ENCODE measurements around the gene ZSCAN29. TPM values are rescaled to one million over a fixed set of nuclear protein-coding genes. Genes with fewer than 3 reads are reported as not detected.

ZSCAN29 gene
- total RNA-seq, 2 experiments from 2014 or later = 7.1 to 7.4 TPM

GRCh38 chr15:43360821-43361220 lies 10.0 kb downstream of the ZSCAN29 start:
- intact Hi-C loops (cut with DNase I, micrococcal nuclease) = no loop called here
- CTCF ChIA-PET = no interaction called here
- no peak overlapping the region for H3K4me3 Mint-ChIP-seq

GRCh38 chr15:43352693-43353382 lies 18.0 kb downstream of the ZSCAN29 start:
- Mint-ChIP-seq H3K4me3 (no peak overlapping the region), H3K27ac (no peak overlapping the region), H3K27me3 (no peaks in the 10 kb centered on the region), H3K4me1 (ENCODE audit: low read depth) (peaks cover 24% of the 10 kb centered on the region), H3K9me3 (no peaks in the 10 kb centered on the region), H3K36me3 (ENCODE audit: low read depth) (peaks cover 20% of the 10 kb centered on the region)
- ATAC-seq (ENCODE audit: poor library complexity) (no peak), DNase-seq (no peak)
- ChIA-PET POLR2A (interaction anchor here (0.7 kb wide), 1 partner anchor 418 kb away, joined by 3 read pairs; no protein-coding TSS in a partner anchor), CTCF (interaction anchor here (0.7 kb wide), 1 partner anchor 169 kb away, joined by 3 read pairs; no protein-coding TSS in a partner anchor)
- intact Hi-C loops (cut with DNase I, micrococcal nuclease) = no loop called here
- Histone ChIP-seq H3K27ac (ENCODE audit: low read depth in 1 of 2, low read length in 2 of 2) (no peak overlapping the region), H3K9me3 (ENCODE audit: control insufficient read depth in 1 of 2, insufficient read depth in 1 of 2, low read length in 2 of 2) (peaks cover 0 to 5% of the 10 kb centered on the region in 2 experiments), H3K36me3 (ENCODE audit: insufficient read depth, low read length) (peaks cover 6% of the 10 kb centered on the region), H3K27me3 (ENCODE audit: control insufficient read depth in 1 of 2, insufficient read depth in 2 of 2, low read length in 2 of 2) (no peaks in the 10 kb centered on the region), H3K4me1 (ENCODE audit: insufficient read depth, low read length) (peaks cover 12% of the 10 kb centered on the region), H3K4me3 (ENCODE audit: low read length) (no peak overlapping the region)
- TF ChIP-seq CTCF (IDR thresholded peaks at IDR 0.05) = no peak

More at GRCh38 chr15:43360821-43361220, 10.0 kb downstream of the ZSCAN29 start:
- H3K27me3 ChIP-seq (ENCODE audit: control insufficient read depth in 1 of 2, insufficient read depth in 2 of 2, low read length in 2 of 2) = no peaks in the 10 kb centered on the region
- TF ChIP-seq CTCF (IDR thresholded peaks at IDR 0.05) = no peak
- ATAC-seq (ENCODE audit: poor library complexity) = no peak
- Mint-ChIP-seq H3K9me3 (peaks cover 20% of the 10 kb centered on the region), H3K4me1 (ENCODE audit: low read depth) (no peaks in the 10 kb centered on the region), H3K36me3 (ENCODE audit: low read depth) (peaks cover 82% of the 10 kb centered on the region), H3K27me3 (no peaks in the 10 kb centered on the region), H3K27ac (no peak overlapping the region)
- peaks cover 25 to 58% of the 10 kb centered on the region in 2 experiments for H3K9me3 ChIP-seq (ENCODE audit: control insufficient read depth in 1 of 2, insufficient read depth in 1 of 2, low read length in 2 of 2)
- no peak for DNase-seq
- POLR2A ChIA-PET = interaction anchor here (1.1 to 3.1 kb wide), 2 partner anchors 10 to 20 kb away, joined by 3 to 12 read pairs; partner anchors contain the start of genes TUBGCP4 and ZSCAN29
- peaks cover 33% of the 10 kb centered on the region for H3K36me3 ChIP-seq (ENCODE audit: insufficient read depth, low read length)
- no peak overlapping the region for H3K27ac ChIP-seq (ENCODE audit: low read depth in 1 of 2, low read length in 2 of 2)
- no peaks in the 10 kb centered on the region for H3K4me1 ChIP-seq (ENCODE audit: insufficient read depth, low read length)
- no peak overlapping the region for H3K4me3 ChIP-seq (ENCODE audit: low read length)

GRCh38 chr15:43347114-43347513 lies 23.7 kb downstream of the ZSCAN29 start:
- Mint-ChIP-seq H3K4me3 (no peak overlapping the region), H3K36me3 (ENCODE audit: low read depth) (peaks cover 11% of the 10 kb centered on the region), H3K9me3 (no peaks in the 10 kb centered on the region), H3K4me1 (ENCODE audit: low read depth) (no peaks in the 10 kb centered on the region), H3K27me3 (no peaks in the 10 kb centered on the region), H3K27ac (no peak overlapping the region)
- intact Hi-C loops (cut with DNase I, micrococcal nuclease) = no loop called here
- TF ChIP-seq CTCF (IDR thresholded peaks at IDR 0.05) = no peak
- no peak for ATAC-seq (ENCODE audit: poor library complexity)
- Histone ChIP-seq H3K4me1 (ENCODE audit: insufficient read depth, low read length) (no peaks in the 10 kb centered on the region), H3K4me3 (ENCODE audit: low read length) (no peak overlapping the region), H3K9me3 (ENCODE audit: control insufficient read depth in 1 of 2, insufficient read depth in 1 of 2, low read length in 2 of 2) (no peaks in the 10 kb centered on the region), H3K36me3 (ENCODE audit: insufficient read depth, low read length) (peaks cover 6% of the 10 kb centered on the region), H3K27me3 (ENCODE audit: control insufficient read depth in 1 of 2, insufficient read depth in 2 of 2, low read length in 2 of 2) (no peaks in the 10 kb centered on the region), H3K27ac (ENCODE audit: low read depth in 1 of 2, low read length in 2 of 2) (no peak overlapping the region)
- ChIA-PET CTCF (no interaction called here), POLR2A (no interaction called here)
- DNase-seq = no peak

All from CD4-positive, alpha-beta T cell (primary cell).